ENCODE data around the gene TELO2.
"Not testable (repeated sequence)": the region's sequence is repeated elsewhere in the genome, so short reads cannot be mapped to it uniquely, and the experiment has no call there.

The TELO2 gene

DNA sequence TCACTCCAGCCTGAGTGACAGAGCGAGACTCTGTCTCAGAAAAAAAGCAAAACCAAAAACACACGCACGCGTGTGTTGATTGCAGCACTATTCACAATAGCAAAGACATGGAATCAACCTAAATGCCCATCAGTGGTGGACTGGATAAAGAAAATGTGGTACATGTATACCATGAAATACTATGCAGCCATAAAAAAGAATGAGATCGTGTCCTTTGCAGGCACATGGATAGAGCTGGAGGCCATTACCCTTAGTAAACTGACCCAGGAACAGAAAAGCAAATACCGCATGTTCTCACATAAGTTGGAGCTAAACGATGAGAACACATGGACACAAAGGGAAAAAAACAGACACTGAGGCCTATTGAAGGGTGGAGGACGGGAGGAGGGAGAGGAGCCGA, 14.2 kb upstream of the TELO2 start:
- DNase-seq: not testable (repeated sequence)

DNA sequence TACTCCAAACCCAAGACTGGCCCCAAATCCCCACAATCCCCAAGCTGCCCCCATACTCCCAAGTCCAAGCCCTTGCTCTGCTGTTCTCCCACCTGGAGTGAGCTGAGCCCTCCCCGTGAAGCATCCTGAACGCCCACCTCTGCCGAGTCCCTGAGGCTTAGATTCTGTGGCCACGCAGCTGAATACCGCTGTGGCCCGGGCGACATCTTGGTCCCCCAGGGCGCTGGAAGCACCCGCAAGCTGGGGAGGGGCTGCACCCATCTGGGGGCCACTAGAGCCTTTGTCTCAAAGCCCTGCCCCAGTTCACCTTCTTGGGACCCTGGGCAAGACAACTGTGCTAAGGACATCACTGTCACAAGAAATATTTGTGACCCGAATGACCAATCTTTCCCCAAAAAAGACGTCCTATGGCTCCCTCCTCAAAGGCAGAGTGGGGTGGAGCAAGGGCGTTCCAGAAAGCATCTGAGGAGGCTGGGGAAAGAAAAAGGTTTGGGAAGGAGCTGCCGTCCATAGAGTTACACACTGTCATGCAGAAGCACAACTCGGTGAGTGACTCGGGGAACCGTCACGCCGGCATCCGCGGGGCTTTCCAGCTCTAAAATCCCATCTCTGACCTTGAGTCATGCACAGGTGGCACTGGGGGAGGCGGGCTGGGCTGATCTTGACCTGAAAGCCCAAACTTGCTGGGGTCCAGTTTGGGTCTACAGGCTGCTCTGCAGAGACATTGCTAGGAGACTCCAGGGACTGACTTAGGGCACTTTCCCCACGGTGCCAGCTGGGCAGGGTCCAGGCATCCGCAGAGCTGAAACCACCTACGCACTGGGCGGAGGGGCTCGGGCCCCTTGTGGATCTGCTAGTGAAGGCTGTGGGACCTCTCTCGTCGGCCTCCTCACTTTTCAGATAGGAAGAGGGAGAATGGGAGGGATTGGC, 11.0 kb upstream of the TELO2 start:
- no peak for DNase-seq

GRCh38 chr16:1485847-1486496, 7.2 kb upstream of the TELO2 start:
- no peak for DNase-seq

- no peak for DNase-seq
Observed at GRCh38 chr16:1486551-1487390, 6.4 kb upstream of the TELO2 start.

- DNase-seq: no peak
Observed at GRCh38 chr16:1487395-1488053, 5.6 kb upstream of the TELO2 start.

GRCh38 chr16:1488054-1488601, 5.0 kb upstream of the TELO2 start:
- DNase-seq: no peak

- DNase-seq: no peak
Observed at GRCh38 chr16:1488619-1489018, 4.5 kb upstream of the TELO2 start, which contains the start of gene PTX4. TSS of gene PTX4 (minus strand) at chr16:1488944. CDS start at chr16:1488909, 35 bp downstream.

DNA sequence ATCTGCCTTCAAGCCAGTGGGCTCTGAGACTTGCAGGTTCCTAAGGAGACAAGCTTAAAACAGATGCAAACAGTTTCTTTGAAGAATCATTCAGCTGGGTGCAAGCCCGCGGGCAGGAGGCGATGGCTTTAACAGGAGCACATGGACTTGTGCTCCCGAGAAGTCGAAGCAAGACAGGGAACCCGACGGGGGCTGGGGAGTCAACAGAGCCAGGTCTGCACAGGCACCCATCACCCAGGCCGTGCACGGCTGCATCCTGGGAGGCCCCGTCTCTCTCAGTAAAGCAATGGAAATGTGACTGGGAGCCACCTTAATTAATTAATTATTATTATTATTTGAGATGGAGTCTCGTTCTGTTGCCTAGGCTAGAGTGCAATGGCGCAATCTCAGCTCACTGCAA, 4.1 kb upstream of the TELO2 start:
- DNase-seq: no peak

- DNase-seq: no peak
Observed at GRCh38 chr16:1491327-1491726, 1.8 kb upstream of the TELO2 start.

- no peak for DNase-seq
Observed at GRCh38 chr16:1492082-1492922, 858 bp upstream of the TELO2 start.

DNA sequence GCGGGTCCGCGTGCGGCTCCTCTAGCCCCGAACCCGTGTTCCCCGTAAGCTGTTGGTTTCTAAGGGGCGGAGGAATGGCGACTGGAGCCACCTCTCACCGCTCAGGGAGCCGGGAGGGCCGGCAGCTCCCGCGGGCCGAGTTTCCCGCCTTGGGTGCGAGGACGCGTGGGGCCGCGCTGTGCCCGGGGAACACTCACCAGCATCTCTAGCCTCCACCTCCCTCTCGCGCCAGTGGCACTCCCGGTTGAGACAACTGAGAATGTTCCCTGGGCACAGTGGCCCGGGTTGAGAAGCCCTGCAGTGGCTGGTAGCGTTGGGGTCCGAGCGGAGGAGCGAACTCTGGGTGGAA, 560 bp downstream of the TELO2 start:
- no peak for DNase-seq

DNA sequence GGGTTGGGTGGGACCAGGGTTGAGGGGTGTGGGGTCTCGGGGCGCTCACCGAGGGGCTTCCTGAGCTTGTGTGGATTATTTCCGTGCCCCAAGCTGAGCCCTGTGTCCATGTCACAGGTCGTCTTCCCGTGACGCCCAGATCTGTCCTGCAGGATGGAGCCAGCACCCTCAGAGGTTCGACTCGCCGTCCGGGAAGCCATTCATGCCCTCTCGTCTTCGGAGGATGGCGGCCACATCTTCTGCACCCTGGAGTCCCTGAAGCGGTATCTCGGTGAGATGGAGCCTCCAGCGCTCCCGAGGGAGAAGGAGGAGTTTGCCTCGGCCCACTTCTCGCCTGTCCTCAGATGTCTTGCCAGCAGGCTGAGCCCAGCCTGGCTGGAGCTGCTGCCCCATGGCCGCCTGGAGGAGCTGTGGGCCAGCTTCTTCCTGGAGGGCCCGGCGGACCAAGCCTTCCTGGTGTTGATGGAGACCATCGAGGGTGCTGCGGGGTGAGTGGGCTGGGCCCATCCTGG, 1.0 kb downstream of the TELO2 start:
- no peak for DNase-seq

- DNase-seq: no peak
Observed at GRCh38 chr16:1494711-1495110, 1.6 kb downstream of the TELO2 start.

DNA sequence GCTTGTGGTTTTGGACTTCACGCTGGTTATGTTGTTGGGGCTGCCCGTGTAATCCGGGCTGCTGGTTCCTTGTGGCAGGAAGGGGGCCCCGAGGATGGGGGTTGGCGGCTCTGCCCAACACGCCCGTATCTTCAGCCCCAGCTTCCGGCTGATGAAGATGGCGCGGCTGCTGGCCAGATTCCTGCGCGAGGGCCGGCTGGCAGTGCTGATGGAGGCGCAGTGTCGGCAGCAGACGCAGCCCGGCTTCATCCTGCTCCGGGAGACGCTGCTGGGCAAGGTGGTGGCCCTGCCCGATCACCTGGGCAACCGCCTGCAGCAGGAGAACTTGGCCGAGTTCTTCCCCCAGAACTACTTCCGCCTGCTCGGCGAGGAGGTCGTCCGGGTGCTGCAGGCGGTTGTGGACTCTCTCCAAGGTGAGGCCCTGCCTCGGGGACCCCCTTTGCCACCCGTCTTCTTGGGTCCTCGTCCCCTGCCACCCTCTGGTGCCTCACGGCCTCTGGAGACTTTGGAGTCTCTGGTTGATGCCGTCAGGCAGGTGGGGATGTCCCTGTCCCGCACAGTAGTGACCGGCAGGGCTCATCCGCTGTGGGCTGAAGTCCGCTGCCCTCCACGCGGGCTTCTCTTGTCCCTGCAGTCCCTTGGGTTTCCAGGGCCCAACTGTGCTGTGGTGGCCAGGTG, 2.2 kb downstream of the TELO2 start:
- no peak for DNase-seq

GRCh38 chr16:1495889-1496262, 2.7 kb downstream of the TELO2 start:
- no peak for DNase-seq

DNA sequence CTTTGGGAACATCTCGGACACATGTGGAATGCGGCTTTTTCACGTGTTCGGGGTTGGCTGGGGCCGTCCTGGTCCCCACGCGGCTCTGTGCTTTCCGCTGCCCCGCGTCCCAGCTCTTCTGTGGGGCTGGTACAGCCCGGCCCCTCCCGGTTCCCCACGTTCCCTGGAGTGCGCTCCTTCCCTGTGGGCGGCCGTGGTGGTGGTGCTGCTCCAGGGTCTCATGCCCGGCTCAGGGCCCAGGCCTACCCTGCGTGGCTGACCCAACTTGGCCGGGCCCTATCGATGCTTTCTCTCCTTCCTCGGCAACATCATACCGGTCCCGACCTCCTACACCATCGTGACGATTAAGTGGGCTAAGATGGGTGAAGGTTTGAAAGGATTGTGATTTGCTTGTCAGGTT, 3.3 kb downstream of the TELO2 start:
- no peak for DNase-seq

- DNase-seq: no peak
Observed at GRCh38 chr16:1497014-1497598, 3.9 kb downstream of the TELO2 start.

DNA sequence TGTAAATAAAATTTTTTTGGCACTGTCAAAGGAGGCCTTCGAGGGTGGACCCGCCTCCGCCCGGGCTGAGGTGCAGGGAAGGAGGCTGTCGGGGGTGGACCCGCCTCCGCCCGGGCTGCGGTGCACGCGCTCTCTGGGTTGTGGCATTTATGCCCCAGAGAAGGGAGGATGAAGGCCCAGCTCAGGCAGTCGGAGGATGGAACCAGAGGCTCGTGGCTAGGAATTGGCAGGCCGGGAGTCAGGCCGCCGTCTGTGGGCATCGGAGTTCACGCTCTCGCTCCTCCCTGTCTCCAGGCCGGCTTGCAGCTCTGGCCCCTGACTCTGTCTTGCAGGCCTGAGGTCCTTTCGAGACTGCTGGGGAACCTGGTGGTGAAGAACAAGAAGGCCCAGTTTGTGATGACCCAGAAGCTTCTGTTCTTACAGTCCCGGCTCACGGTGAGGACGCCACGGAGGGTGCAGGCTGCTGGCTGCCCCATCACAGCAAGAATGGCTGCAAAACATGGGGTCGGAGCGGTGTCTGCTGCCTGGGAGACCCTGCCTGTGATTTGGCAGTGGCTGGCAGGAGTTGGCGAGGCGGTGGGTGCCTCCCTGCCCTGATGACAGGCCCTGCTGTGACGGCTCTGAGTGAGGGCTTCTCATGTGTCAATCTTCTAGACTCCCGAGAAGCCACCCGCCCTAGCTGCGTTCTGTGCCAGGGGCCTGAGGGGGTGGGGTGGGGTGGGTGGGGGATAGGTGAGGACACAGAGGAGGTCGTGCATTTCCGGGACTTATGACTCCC, 5.9 kb downstream of the TELO2 start:
- no peak for DNase-seq

- no peak for DNase-seq
Observed at GRCh38 chr16:1499756-1500464, 6.8 kb downstream of the TELO2 start.

Data from NCI-H1436 treated with DMSO at 0.1 percent for 48 hours (cell line).